CD4-positive, alpha-beta T cell (primary cell): Measurements from ENCODE around the gene CNTRL. TPM values are rescaled to one million over a fixed set of nuclear protein-coding genes. Genes with fewer than 3 reads are reported as not detected.

Experiments
- ATAC-seq: fragments of 200-7000 bp; cut with Tn5 transposase; one replicate; pipeline ENCODE4 v1.10.0; 2022; ENCODE audit warnings: mild to moderate bottlenecking; ENCODE audit not compliant: poor library complexity
- CTCF ChIA-PET: fragments of 350-600 bp; sonication (Branson Sonifier 250); formaldehyde crosslinking; loops from one replicate; lab custom pipeline; 2021; ENCODE audit warnings: antibody characterized with exemption, inconsistent platforms; lab: Charles Lee
- POLR2A ChIA-PET: fragments of 350-600 bp; sonication (Branson Sonifier 250); formaldehyde crosslinking; loops from one replicate; lab custom pipeline; 2021; ENCODE audit warnings: antibody characterized with exemption, inconsistent platforms; lab: Charles Lee
- DNase-seq, 14 experiments: peaks; one replicate each; pipeline ENCODE4 v3.0.0-alpha.2; 2013 to 2020; ENCODE audit warnings: mixed read lengths in 2 of 14
- H3K27ac ChIP-seq, 2 donors: one replicate each; pipeline versions ENCODE4 v1.5.1 to v1.7.0; 2013; ENCODE audit warnings: low read length in 2 of 2, low read depth in 1 of 2, mild to moderate bottlenecking in 1 of 2
- H3K27me3 ChIP-seq, 2 experiments: 1 replicate in 1 of 2; 2 replicates in 1 of 2; pipeline versions ENCODE4 v1.6.1 to v1.7.0; 2013; ENCODE audit warnings: low read length in 2 of 2, control low read depth in 1 of 2, mild to moderate bottlenecking in 1 of 2, moderate library complexity in 1 of 2; ENCODE audit not compliant: insufficient read depth in 2 of 2, control insufficient read depth in 1 of 2
- H3K36me3 ChIP-seq: one replicate; pipeline ENCODE4 v1.6.1; 2013; ENCODE audit warnings: low read length, control low read depth; ENCODE audit not compliant: insufficient read depth
- H3K4me1 ChIP-seq: one replicate; pipeline ENCODE4 v1.6.1; 2013; ENCODE audit warnings: low read length, control low read depth; ENCODE audit not compliant: insufficient read depth
- H3K4me3 ChIP-seq: one replicate; pipeline ENCODE4 v1.5.1; 2013; ENCODE audit warnings: mild to moderate bottlenecking, low read length, moderate library complexity
- H3K9me3 ChIP-seq, 2 experiments: 1 replicate in 1 of 2; 2 replicates in 1 of 2; pipeline versions ENCODE4 v1.6.1 to v1.7.0; 2013; ENCODE audit warnings: low read length in 2 of 2, mild to moderate bottlenecking in 2 of 2, control low read depth in 1 of 2, moderate library complexity in 1 of 2; ENCODE audit not compliant: control insufficient read depth in 1 of 2, insufficient read depth in 1 of 2
- H3K27ac Mint-ChIP-seq: one replicate; pipeline ENCODE4 v1.8.0; 2020; ENCODE audit warnings: mixed read lengths
- H3K27me3 Mint-ChIP-seq: one replicate; pipeline ENCODE4 v1.8.0; 2021; ENCODE audit warnings: mixed read lengths
- H3K36me3 Mint-ChIP-seq: one replicate; pipeline ENCODE4 v1.8.0; 2021; ENCODE audit warnings: low read depth, mixed read lengths
- H3K4me1 Mint-ChIP-seq: one replicate; pipeline ENCODE4 v1.8.0; 2021; ENCODE audit warnings: low read depth, mixed read lengths
- H3K4me3 Mint-ChIP-seq: one replicate; pipeline ENCODE4 v1.8.0; 2020; ENCODE audit warnings: mild to moderate bottlenecking, mixed read lengths
- H3K9me3 Mint-ChIP-seq: one replicate; pipeline ENCODE4 v1.8.0; 2020; ENCODE audit warnings: mixed read lengths
- intact Hi-C, 2 experiments: fragments of 100-400 bp; cut with DNase I in 1 of 2; cut with micrococcal nuclease in 1 of 2; formaldehyde crosslinking; loops; one replicate each; pipeline versions ENCODE4 v1.15.1 to v1.9.0; 2023 to 2025; cut with DNase I, micrococcal nuclease
- total RNA-seq, 174 experiments: library from RNA in 2 of 174; stranded (reverse) in 2 of 174; gene quantifications; one replicate each; pipeline ENCODE4 v1.2.3 and lab custom pipeline; 2021 to 2026
- TF ChIP-seq, protein P1 (sequence below): fragments of 200-600 bp; IDR thresholded peaks from one replicate; pipeline ENCODE4 v1.8.0; 2022; ENCODE audit warnings: antibody characterized with exemption, mild to moderate bottlenecking

CNTRL gene
- total RNA-seq, 2 experiments from 2014 or later: 35.1 to 38.1 TPM

- Mint-ChIP-seq H3K9me3 (no peaks in the 10 kb centered on the region), H3K36me3 (peaks cover 98% of the 10 kb centered on the region), H3K27ac (peak overlapping the region; percentile 80), H3K4me1 (peaks cover 27% of the 10 kb centered on the region), H3K27me3 (no peaks in the 10 kb centered on the region), H3K4me3 (no peak overlapping the region)
- no peak for DNase-seq
- Histone ChIP-seq H3K27ac (no peak overlapping the region), H3K27me3 (no peaks in the 10 kb centered on the region), H3K36me3 (peaks cover 81% of the 10 kb centered on the region), H3K4me1 (peaks cover 11% of the 10 kb centered on the region), H3K4me3 (no peak overlapping the region), H3K9me3 (no peaks in the 10 kb centered on the region)
- intact Hi-C loops: loop anchor here in 1 of 2 experiments (2.0 kb wide), 2 partner anchors 45 to 61 kb away; no protein-coding TSS in a partner anchor
- ChIA-PET POLR2A (interaction anchor here (0.8 kb wide), 1 partner anchor 47 kb away, joined by 5 read pairs; no protein-coding TSS in a partner anchor), CTCF (no interaction called here)
- ATAC-seq: no peak
- TF ChIP-seq, protein P1, sequence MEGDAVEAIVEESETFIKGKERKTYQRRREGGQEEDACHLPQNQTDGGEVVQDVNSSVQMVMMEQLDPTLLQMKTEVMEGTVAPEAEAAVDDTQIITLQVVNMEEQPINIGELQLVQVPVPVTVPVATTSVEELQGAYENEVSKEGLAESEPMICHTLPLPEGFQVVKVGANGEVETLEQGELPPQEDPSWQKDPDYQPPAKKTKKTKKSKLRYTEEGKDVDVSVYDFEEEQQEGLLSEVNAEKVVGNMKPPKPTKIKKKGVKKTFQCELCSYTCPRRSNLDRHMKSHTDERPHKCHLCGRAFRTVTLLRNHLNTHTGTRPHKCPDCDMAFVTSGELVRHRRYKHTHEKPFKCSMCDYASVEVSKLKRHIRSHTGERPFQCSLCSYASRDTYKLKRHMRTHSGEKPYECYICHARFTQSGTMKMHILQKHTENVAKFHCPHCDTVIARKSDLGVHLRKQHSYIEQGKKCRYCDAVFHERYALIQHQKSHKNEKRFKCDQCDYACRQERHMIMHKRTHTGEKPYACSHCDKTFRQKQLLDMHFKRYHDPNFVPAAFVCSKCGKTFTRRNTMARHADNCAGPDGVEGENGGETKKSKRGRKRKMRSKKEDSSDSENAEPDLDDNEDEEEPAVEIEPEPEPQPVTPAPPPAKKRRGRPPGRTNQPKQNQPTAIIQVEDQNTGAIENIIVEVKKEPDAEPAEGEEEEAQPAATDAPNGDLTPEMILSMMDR: no peak
Observed at GRCh38 chr9:121168052-121168451, 93.3 kb downstream of the CNTRL start.

DNA sequence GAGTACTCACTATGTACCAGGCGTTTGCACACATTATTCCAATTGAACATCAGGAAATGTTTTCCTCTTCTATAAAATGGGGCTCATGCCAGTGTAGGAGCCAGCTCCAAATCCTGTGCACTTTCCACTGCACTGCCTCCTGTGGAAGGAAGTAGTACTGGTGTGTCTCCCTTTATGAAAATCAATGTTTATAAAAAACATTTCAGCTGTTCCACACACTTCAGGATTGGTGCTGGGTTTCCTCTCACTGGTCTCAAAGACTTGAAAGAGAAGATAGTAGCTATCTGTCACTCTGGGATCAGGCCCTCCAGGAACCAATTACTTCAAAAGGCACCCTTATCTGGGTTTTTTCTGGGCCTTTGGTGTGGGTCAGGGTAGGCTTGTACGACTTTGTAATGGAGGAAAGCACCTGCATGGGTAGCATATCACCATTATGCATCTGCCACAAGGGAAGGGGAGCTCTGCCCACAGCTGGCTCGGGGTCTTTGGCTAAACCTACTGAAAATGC is 94.4 kb downstream of the CNTRL start:
- H3K27ac Mint-ChIP-seq: peak overlapping the region; percentile 80
- DNase-seq (peak in 7 of 14 experiments; percentile 1 to 60 (median 31)), ATAC-seq (peak; percentile 95)
- H3K27me3 Mint-ChIP-seq: no peaks in the 10 kb centered on the region
- TF ChIP-seq, protein P1: peak; percentile 66
- Histone ChIP-seq H3K27me3 (no peaks in the 10 kb centered on the region), H3K9me3 (no peaks in the 10 kb centered on the region), H3K36me3 (peaks cover 88% of the 10 kb centered on the region), H3K4me3 (no peak overlapping the region), H3K27ac (peak overlapping the region; percentile 0 to 3), H3K4me1 (peaks cover 11% of the 10 kb centered on the region)
- H3K4me3 Mint-ChIP-seq: peak overlapping the region; percentile 2
- H3K36me3 Mint-ChIP-seq: peaks cover 98% of the 10 kb centered on the region
- H3K9me3 Mint-ChIP-seq: no peaks in the 10 kb centered on the region
- H3K4me1 Mint-ChIP-seq: peaks cover 27% of the 10 kb centered on the region
- POLR2A ChIA-PET: interaction anchor here (0.6 to 1.7 kb wide), 14 partner anchors 12 to 62 kb away, joined by 3 to 10 read pairs (median 4); partner anchors contain the start of gene RAB14
- CTCF ChIA-PET: interaction anchor here (0.6 to 2.4 kb wide), 13 partner anchors 13 to 78 kb away, joined by 3 to 11 read pairs (median 5); partner anchors contain the start of gene RAB14
- intact Hi-C loops: loop anchor here in 1 of 2 experiments (2.0 kb wide), 2 partner anchors 46 to 62 kb away; no protein-coding TSS in a partner anchor

DNA sequence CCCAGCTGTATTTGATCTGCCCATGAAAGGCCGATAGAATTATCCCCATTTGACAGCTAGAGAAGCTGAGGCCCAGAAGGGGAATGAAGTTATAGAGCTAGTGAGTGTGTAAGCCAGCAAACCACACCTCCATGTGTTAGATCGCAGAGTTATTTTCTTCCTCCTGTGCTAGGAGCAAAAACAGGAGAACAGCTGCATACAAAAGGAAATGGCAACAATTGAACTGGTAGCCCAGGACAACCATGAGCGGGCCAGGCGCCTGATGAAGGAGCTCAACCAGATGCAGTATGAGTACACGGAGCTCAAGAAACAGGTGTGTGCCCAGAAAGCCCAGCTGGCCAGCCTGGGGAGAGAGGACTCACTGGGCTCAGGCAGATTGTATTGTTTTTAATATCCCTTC is 96.5 kb downstream of the CNTRL start:
- H3K36me3 Mint-ChIP-seq: peaks cover 98% of the 10 kb centered on the region
- ChIA-PET CTCF (interaction anchor here (0.8 to 1.5 kb wide), 2 partner anchors 13 to 111 kb away, joined by 3 to 5 read pairs; no protein-coding TSS in a partner anchor), POLR2A (interaction anchor here (0.8 to 0.9 kb wide), 3 partner anchors 14 to 38 kb away, joined by 3 to 4 read pairs (median 3); no protein-coding TSS in a partner anchor)
- no peaks in the 10 kb centered on the region for H3K27me3 ChIP-seq
- H3K4me3 ChIP-seq: no peak overlapping the region
- H3K27ac Mint-ChIP-seq: peak overlapping the region; percentile 51
- peaks cover 27% of the 10 kb centered on the region for H3K4me1 Mint-ChIP-seq
- H3K4me3 Mint-ChIP-seq: no peak overlapping the region
- peaks cover 11% of the 10 kb centered on the region for H3K4me1 ChIP-seq
- H3K27ac ChIP-seq: no peak overlapping the region
- no peaks in the 10 kb centered on the region for H3K9me3 Mint-ChIP-seq
- intact Hi-C loops: no loop called here
- no peak for DNase-seq
- no peaks in the 10 kb centered on the region for H3K9me3 ChIP-seq
- TF ChIP-seq, protein P1: no peak
- peaks cover 85% of the 10 kb centered on the region for H3K36me3 ChIP-seq
- ATAC-seq: no peak
- no peaks in the 10 kb centered on the region for H3K27me3 Mint-ChIP-seq
